MCF 10A (cell line): Measurements from ENCODE around the gene NEUROD6. TPM values are rescaled to one million over a fixed set of nuclear protein-coding genes. Genes with fewer than 3 reads are reported as not detected.

Experiments
- BruUV-seq: library from RNA; stranded (reverse); fragments of 400-500 nt; replicated peaks from 2 replicates; lab custom pipeline; 2021; lab: Mats Ljungman, UMichigan
- CTCF ChIA-PET: fragments of 300-600 bp; sonication (Branson Sonifier 250); formaldehyde crosslinking; extraction: SDS; loops from one replicate; lab custom pipeline; 2021; ENCODE audit warnings: antibody characterized with exemption, inconsistent platforms; lab: Yijun Ruan, JAX
- POLR2A ChIA-PET: fragments of 300-600, 350-650 bp; sonication (Branson Sonifier 250); formaldehyde crosslinking; extraction: SDS; loops from one replicate; lab custom pipeline; 2020; ENCODE audit warnings: antibody characterized with exemption, inconsistent platforms; lab: Yijun Ruan, JAX
- DNase-seq: peaks from one replicate; pipeline ENCODE4 v3.0.0-alpha.2; 2018; ENCODE audit not compliant: unreplicated experiment
- H3K27ac Mint-ChIP-seq: one replicate; pipeline ENCODE4 v1.8.0; 2022; ENCODE audit warnings: mild to moderate bottlenecking, low read depth, mixed read lengths; ENCODE audit not compliant: unreplicated experiment
- H3K27me3 Mint-ChIP-seq: one replicate; pipeline ENCODE4 v1.8.0; 2022; ENCODE audit warnings: mixed read lengths; ENCODE audit not compliant: insufficient read depth, unreplicated experiment
- H3K36me3 Mint-ChIP-seq: one replicate; pipeline ENCODE4 v1.8.0; 2022; ENCODE audit warnings: mild to moderate bottlenecking, moderate library complexity, mixed read lengths; ENCODE audit not compliant: insufficient read depth, unreplicated experiment
- H3K4me1 Mint-ChIP-seq: one replicate; pipeline ENCODE4 v1.8.0; 2022; ENCODE audit warnings: mixed read lengths; ENCODE audit not compliant: insufficient read depth, unreplicated experiment
- H3K4me3 Mint-ChIP-seq: one replicate; pipeline ENCODE4 v1.8.0; 2022; ENCODE audit warnings: mild to moderate bottlenecking, moderate library complexity, mixed read lengths; ENCODE audit not compliant: unreplicated experiment
- H3K9me3 Mint-ChIP-seq: one replicate; pipeline ENCODE4 v1.8.0; 2022; ENCODE audit warnings: mixed read lengths; ENCODE audit not compliant: unreplicated experiment
- intact Hi-C: fragments of 100-400 bp; cut with micrococcal nuclease; formaldehyde crosslinking; loops from 2 replicates; pipeline ENCODE4 v1.14.1; 2022
- total RNA-seq: library from RNA; stranded (reverse); gene quantifications from 2 replicates; pipeline ENCODE4 v1.2.3, GENCODE V29; 2022
- TF ChIP-seq, protein P1 (sequence below): fragments of 200-600 bp; IDR thresholded peaks from one replicate; pipeline ENCODE4 v1.8.0; 2022; ENCODE audit warnings: antibody characterized with exemption, mild to moderate bottlenecking; ENCODE audit not compliant: unreplicated experiment

NEUROD6 gene
- total RNA-seq, 1 experiment from 2014 or later: not detected

GRCh38 chr7:31345421-31345820, 4.9 kb upstream of the NEUROD6 start:
- BruUV-seq: no TSS peak
- peaks cover 61% of the 10 kb centered on the region for H3K27me3 Mint-ChIP-seq
- TF ChIP-seq, protein P1, sequence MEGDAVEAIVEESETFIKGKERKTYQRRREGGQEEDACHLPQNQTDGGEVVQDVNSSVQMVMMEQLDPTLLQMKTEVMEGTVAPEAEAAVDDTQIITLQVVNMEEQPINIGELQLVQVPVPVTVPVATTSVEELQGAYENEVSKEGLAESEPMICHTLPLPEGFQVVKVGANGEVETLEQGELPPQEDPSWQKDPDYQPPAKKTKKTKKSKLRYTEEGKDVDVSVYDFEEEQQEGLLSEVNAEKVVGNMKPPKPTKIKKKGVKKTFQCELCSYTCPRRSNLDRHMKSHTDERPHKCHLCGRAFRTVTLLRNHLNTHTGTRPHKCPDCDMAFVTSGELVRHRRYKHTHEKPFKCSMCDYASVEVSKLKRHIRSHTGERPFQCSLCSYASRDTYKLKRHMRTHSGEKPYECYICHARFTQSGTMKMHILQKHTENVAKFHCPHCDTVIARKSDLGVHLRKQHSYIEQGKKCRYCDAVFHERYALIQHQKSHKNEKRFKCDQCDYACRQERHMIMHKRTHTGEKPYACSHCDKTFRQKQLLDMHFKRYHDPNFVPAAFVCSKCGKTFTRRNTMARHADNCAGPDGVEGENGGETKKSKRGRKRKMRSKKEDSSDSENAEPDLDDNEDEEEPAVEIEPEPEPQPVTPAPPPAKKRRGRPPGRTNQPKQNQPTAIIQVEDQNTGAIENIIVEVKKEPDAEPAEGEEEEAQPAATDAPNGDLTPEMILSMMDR: no peak
- no peaks in the 10 kb centered on the region for H3K9me3 Mint-ChIP-seq
- H3K4me3 Mint-ChIP-seq: no peak overlapping the region
- H3K36me3 Mint-ChIP-seq: no peaks in the 10 kb centered on the region
- intact Hi-C loops: no loop called here
- ChIA-PET POLR2A (no interaction called here), CTCF (no interaction called here)
- H3K27ac Mint-ChIP-seq: no peak overlapping the region
- no peaks in the 10 kb centered on the region for H3K4me1 Mint-ChIP-seq
- no peak for DNase-seq

GRCh38 chr7:31343516-31344305, 3.2 kb upstream of the NEUROD6 start:
- BruUV-seq: no TSS peak
- peaks cover 73% of the 10 kb centered on the region for H3K27me3 Mint-ChIP-seq
- CTCF ChIA-PET: interaction anchor here (0.6 kb wide), 1 partner anchor 633 kb away, joined by 3 read pairs; no protein-coding TSS in a partner anchor

DNA sequence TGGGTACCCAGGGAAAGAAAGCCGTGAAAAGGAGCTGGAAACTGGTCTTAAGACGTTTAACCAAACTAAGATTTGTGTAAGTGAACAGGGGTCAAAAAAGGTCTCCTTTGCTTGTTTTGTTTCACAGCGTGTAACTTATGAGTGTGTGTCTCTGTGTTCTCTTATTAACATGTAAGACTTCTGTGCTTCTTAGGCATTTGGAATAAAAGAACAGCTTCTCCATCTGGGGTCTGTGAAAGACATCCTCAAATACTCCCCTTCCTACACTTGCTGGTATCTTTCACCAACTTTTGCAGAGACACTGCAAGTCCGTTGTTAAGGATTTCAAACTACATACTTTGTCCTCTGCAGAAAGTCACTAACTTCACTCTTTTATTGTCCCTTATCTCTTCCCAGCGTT, 615 bp upstream of the NEUROD6 start:
- ChIA-PET POLR2A (no interaction called here), CTCF (interaction anchor here (1.7 kb wide), 1 partner anchor 32 kb away, joined by 5 read pairs; no protein-coding TSS in a partner anchor)
- no peaks in the 10 kb centered on the region for H3K4me1 Mint-ChIP-seq
- H3K36me3 Mint-ChIP-seq: no peaks in the 10 kb centered on the region
- TF ChIP-seq, protein P1: no peak
- no peak overlapping the region for H3K27ac Mint-ChIP-seq
- H3K9me3 Mint-ChIP-seq: no peaks in the 10 kb centered on the region
- H3K4me3 Mint-ChIP-seq: no peak overlapping the region
- no peak for DNase-seq
- no TSS peak for BruUV-seq
- H3K27me3 Mint-ChIP-seq: peaks cover 71% of the 10 kb centered on the region
- intact Hi-C loops: no loop called here

More at GRCh38 chr7:31343516-31344305, 3.2 kb upstream of the NEUROD6 start:
- intact Hi-C loops: no loop called here
- Mint-ChIP-seq H3K36me3 (no peaks in the 10 kb centered on the region), H3K4me1 (no peaks in the 10 kb centered on the region), H3K27ac (no peak overlapping the region), H3K9me3 (no peaks in the 10 kb centered on the region), H3K4me3 (no peak overlapping the region)
- no peak for DNase-seq
- TF ChIP-seq, protein P1: no peak
- POLR2A ChIA-PET: no interaction called here

DNA sequence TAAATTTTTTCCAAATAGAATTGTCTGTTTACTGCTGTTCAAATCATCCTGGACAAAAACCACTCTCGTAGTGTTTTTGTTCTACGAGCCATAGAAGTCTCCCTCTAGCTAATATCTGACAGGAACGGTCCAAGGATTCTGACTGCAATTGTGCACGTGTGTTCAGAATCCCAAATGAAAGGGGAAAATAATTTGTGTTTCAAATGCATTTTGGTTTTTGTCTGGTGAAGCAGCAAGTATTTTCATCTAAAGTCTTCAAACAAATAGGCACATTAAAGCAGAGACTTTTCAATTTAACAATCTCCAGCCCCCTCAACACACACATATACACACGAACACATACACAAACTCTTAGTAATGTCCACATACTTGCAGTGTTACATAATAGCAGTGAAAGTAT, 475 bp downstream of the NEUROD6 start:
- H3K4me3 Mint-ChIP-seq: no peak overlapping the region
- no TSS peak for BruUV-seq
- no peaks in the 10 kb centered on the region for H3K4me1 Mint-ChIP-seq
- no peaks in the 10 kb centered on the region for H3K9me3 Mint-ChIP-seq
- H3K27ac Mint-ChIP-seq: no peak overlapping the region
- ChIA-PET CTCF (no interaction called here), POLR2A (no interaction called here)
- no peaks in the 10 kb centered on the region for H3K36me3 Mint-ChIP-seq
- TF ChIP-seq, protein P1: no peak
- intact Hi-C loops: no loop called here
- peaks cover 60% of the 10 kb centered on the region for H3K27me3 Mint-ChIP-seq
- DNase-seq: no peak
